ENCODE data around the gene ZDHHC1.
A peak's percentile ranks its signal among the peaks of the same experiment; 100 is the strongest.

The ZDHHC1 gene, protein sequence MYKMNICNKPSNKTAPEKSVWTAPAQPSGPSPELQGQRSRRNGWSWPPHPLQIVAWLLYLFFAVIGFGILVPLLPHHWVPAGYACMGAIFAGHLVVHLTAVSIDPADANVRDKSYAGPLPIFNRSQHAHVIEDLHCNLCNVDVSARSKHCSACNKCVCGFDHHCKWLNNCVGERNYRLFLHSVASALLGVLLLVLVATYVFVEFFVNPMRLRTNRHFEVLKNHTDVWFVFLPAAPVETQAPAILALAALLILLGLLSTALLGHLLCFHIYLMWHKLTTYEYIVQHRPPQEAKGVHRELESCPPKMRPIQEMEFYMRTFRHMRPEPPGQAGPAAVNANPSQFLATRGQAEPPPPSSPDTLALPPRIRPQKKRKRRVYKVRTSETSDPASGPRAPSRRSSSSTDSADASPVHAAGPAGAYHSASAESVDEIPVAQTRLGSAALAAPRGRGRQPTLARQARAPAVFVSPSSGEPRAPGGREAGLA

DNA sequence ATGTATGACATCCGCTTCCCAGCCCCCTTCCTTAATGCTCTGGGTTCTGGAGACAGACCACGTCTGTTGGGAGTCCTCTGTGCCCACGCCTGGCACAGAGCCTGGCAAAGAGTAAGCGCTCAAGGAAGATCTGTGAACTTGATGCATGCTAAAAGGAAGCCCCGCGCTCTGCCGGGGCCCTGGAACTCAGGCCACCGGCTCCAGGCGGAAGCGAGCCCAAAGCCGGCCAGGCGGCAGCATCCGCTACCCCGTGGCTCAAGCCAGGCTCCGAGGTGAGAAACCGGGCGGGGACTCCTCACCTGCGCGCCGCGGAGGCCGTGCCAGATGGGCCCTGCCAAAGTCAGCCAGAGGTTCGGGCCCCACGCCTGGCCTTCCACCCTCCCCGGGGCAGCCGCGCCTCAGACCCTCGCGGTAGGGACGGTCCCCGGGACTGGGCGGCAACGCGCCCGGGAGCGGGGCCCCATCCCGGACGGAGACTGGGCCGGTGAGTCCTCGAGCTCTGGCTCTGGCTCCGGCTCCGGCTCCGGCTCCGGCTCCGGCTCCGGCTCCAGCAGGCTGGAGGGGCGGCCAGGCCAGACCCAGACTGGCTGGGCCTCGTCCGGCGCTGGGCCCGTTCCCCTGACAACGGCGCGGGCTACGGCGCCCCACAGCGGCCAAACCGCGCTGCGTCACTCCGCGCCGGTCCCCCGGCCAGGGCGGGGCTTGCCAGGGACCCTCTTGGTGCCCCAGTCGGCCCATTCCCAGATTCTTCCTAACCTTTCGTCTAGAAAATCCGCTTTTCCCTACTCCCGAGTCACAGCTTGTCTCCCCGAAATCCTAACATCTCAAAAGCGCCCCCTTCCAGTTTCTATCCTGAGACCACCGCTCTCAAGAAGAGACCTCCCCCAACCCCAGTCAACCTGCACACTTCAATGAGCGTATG, at the start of gene ZDHHC1:
TSS of gene ZDHHC1 (minus strand) at position 606 of the 922 bp plus-strand sequence. CDS start 8,702 bp downstream, outside the sequence.
- TF ChIP-seq, protein P1, sequence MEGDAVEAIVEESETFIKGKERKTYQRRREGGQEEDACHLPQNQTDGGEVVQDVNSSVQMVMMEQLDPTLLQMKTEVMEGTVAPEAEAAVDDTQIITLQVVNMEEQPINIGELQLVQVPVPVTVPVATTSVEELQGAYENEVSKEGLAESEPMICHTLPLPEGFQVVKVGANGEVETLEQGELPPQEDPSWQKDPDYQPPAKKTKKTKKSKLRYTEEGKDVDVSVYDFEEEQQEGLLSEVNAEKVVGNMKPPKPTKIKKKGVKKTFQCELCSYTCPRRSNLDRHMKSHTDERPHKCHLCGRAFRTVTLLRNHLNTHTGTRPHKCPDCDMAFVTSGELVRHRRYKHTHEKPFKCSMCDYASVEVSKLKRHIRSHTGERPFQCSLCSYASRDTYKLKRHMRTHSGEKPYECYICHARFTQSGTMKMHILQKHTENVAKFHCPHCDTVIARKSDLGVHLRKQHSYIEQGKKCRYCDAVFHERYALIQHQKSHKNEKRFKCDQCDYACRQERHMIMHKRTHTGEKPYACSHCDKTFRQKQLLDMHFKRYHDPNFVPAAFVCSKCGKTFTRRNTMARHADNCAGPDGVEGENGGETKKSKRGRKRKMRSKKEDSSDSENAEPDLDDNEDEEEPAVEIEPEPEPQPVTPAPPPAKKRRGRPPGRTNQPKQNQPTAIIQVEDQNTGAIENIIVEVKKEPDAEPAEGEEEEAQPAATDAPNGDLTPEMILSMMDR (IDR thresholded peaks at IDR 0.05; ENCODE audit: low read depth, low read length): peak; percentile 32; the same call in 1 of the 2 replicates
- peak within 1 kb of the TSS; percentile 72 for H3K4me3 ChIP-seq (ENCODE audit: low read depth, low read length)

DNA sequence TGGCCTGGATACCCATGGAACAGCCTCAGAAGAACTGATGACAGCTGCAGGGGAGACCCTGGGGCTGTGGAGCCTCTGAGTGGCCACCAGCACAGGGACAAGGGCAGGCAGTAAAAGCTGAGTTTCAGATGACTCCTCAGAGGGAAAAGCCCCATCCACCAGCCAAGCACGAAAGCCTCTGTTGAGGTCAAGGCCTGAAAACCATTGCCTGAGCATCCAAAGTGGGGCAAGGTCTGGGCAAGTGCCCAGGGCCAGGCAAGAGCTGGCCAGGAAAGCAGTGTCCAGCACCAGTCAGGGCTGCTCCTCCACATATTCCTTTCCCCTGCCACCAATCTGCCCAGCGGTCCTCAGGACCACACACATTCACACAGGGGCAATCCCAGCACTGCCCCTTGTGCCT, 48.3 kb upstream of the ZDHHC1 start:
- TF ChIP-seq, protein P1 (IDR thresholded peaks at IDR 0.05; ENCODE audit: low read depth, low read length): no peak
- no peak overlapping the region for H3K4me3 ChIP-seq (ENCODE audit: low read depth, low read length)

DNA sequence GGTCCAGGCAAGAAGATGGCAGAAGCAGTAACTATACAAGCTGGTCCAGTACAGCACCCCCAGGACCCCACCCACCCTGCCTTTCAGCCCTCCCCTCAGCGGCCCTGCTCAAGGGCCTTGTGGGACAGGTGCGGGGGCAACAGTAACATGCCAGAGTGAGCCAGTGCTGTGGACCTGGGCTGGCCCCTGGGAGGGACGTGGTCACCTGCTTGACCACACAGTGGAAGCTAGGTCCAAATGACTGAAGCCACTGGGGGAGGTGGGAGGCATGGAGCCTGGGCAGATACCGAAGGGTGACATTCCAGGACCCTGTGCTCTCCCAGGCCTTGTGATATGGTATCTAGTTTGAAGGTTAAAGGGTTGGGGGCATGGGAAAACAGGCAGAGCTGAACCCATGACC, 47.4 kb upstream of the ZDHHC1 start:
- H3K4me3 ChIP-seq (ENCODE audit: low read depth, low read length): no peak overlapping the region
- TF ChIP-seq, protein P1 (IDR thresholded peaks at IDR 0.05; ENCODE audit: low read depth, low read length): no peak

DNA sequence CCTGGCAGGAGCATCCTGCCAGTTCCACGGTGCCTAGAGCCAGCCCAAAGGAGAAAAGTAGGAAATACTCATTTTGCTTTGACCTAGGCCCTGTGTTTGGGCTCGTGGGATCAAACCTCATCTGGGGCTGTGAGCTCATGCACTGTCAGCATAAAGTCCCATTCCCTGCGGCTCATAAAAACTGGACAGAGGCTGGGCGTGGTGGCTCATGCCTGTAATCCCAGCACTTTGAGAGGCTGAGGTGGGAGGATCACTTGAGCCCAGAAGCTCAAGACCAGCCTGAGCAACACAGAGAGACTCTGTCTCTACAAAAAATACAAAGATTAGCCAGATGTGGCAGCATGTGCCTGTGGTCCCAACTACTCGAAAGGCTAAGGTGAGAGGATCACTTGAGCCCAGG, 46.8 kb upstream of the ZDHHC1 start:
- H3K4me3 ChIP-seq (ENCODE audit: low read depth, low read length): no peak overlapping the region

DNA sequence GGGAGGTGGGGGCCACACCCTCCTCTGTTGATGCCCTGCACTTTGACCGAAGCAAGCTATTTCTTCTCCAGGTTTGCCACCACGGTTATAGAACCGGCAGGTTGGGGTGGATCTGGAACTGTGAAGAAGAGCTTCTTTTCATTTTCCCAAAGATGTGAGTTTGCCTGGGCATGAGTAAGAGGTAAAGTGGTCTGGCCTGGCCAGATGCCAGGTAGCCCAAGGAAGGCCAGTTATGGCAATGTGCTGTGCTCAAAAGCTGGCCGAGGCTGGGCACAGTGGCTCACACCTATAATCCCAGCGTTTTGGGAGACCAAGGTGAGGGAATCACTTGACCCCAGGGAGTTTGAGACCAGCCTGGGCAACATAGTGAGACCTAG, 46.0 kb upstream of the ZDHHC1 start:
- no peak overlapping the region for H3K4me3 ChIP-seq (ENCODE audit: low read depth, low read length)
- TF ChIP-seq, protein P1 (IDR thresholded peaks at IDR 0.05; ENCODE audit: low read depth, low read length): no peak

More for the DNA sequence above, 46.8 kb upstream of the ZDHHC1 start:
- TF ChIP-seq, protein P1 (IDR thresholded peaks at IDR 0.05; ENCODE audit: low read depth, low read length): no peak

DNA sequence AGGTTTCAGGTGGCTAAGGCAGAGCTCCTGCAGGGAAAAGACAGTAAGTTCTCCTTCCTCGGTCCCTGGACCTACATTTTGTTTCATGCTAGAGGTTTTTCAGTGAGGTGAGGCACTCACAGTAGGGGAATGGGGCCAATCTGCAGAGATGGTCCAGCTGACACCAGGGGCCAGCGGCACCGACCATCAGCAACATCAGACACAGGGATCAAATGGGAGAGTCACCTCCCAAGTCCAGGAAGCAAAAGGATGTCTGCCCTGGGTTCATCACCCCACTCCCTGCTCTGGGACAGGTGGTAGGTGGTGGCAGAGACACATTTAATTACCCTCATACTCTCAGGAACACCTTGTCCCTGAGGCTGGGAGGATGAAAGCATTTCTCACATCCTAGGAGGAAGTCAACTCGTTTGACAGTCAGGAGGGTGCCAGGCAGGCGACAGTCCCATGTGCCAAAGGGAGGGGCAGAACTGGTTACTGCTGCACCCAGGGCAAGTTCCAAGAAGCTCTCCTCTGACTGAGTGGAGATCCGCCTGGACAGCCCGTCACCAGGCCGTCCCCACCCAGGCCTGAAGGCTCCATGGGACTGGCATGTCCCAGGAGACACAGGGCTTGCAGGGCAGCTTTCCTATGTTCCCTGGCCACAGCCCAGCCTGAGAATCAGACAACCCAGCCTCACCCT, 45.5 kb upstream of the ZDHHC1 start:
- H3K4me3 ChIP-seq (ENCODE audit: low read depth, low read length): no peak overlapping the region
- TF ChIP-seq, protein P1 (IDR thresholded peaks at IDR 0.05; ENCODE audit: low read depth, low read length): no peak

All from WI38 (cell line).